Stimulated activated CD8-positive, alpha-beta memory T cell treated with anti-CD3 and anti-CD28 coated beads, Interleukin-7, amount 100 ng/mL, for 1 hour (primary cell): ENCODE measurements around the gene CCDC78.

Experiments used
- DNase-seq, 2 donors: peaks; one replicate each; pipeline ENCODE4 v3.0.0-alpha.2; 2020; ENCODE audit warnings: low read depth in 2 of 2

CCDC78 gene

GRCh38 chr16:726438-727290 is at the start of gene CCDC78, which contains the start of gene HAGHL:
Gene CCDC78, minus strand, starts transcription at chr16:726443. Its CDS starts 76 bp downstream, at chr16:726367.
Gene HAGHL, plus strand, starts transcription at chr16:727106. Its CDS starts 404 bp downstream, at chr16:727510.
- DNase-seq, result peak in 1 of 2 donors; percentile 45

- DNase-seq, result no peak
These were observed 49.1 kb upstream of the CCDC78 start for GRCh38 chr16:775236-775796.

GRCh38 chr16:774086-775001 is 48.1 kb upstream of the CCDC78 start:
- DNase-seq, result no peak

GRCh38 chr16:772959-773358 is 46.7 kb upstream of the CCDC78 start:
- DNase-seq, result no peak

- DNase-seq, result no peak
These were observed 44.2 kb upstream of the CCDC78 start for GRCh38 chr16:770411-770810.

GRCh38 chr16:769934-770333 is 43.7 kb upstream of the CCDC78 start:
- no peak for DNase-seq

GRCh38 chr16:769184-769784 is 43.0 kb upstream of the CCDC78 start:
- no peak for DNase-seq

- no peak for DNase-seq
These were observed 42.2 kb upstream of the CCDC78 start for GRCh38 chr16:768428-768827.

GRCh38 chr16:767743-768235 is 41.5 kb upstream of the CCDC78 start:
- no peak for DNase-seq

GRCh38 chr16:766820-767640 is 40.8 kb upstream of the CCDC78 start:
- DNase-seq, result no peak

GRCh38 chr16:766008-766819 is 40.0 kb upstream of the CCDC78 start:
- DNase-seq, result no peak

GRCh38 chr16:765488-765865 is 39.2 kb upstream of the CCDC78 start:
- no peak for DNase-seq

GRCh38 chr16:764848-765487 is 38.7 kb upstream of the CCDC78 start:
- no peak for DNase-seq

GRCh38 chr16:764184-764750 is 38.0 kb upstream of the CCDC78 start:
- DNase-seq, result no peak

GRCh38 chr16:763369-764183 is 37.3 kb upstream of the CCDC78 start:
- DNase-seq, result no peak

- DNase-seq, result no peak
These were observed 36.5 kb upstream of the CCDC78 start for GRCh38 chr16:762595-763268.
